Esophagus muscularis mucosa (tissue), 4 donors: ENCODE data around the gene SLC44A2.

Experiments
- CTCF ChIP-seq, 3 experiments: fragments of 200-600 bp in 2 of 3; fragments of 450-650 bp in 1 of 3; sonication (generic) in 2 of 3; IDR thresholded peaks; one replicate each; pipeline ENCODE4 v1.5.1; 2017 to 2019; ENCODE audit warnings: antibody characterized with exemption in 3 of 3, mild to moderate bottlenecking in 2 of 3, moderate library complexity in 1 of 3
- EP300 ChIP-seq: sonication (generic); formaldehyde crosslinking; IDR thresholded peaks from one replicate; pipeline ENCODE4 v1.6.1; 2017; ENCODE audit warnings: antibody characterized with exemption
- POLR2A ChIP-seq: fragments of 450-650 bp; IDR thresholded peaks from one replicate; pipeline ENCODE4 v1.6.1; 2017; ENCODE audit warnings: antibody characterized with exemption, moderate library complexity, mild to moderate bottlenecking, low read depth
- POLR2AphosphoS5 ChIP-seq, 2 donors: sonication (generic); formaldehyde crosslinking; IDR thresholded peaks; one replicate each; pipeline ENCODE4 v1.6.1; 2017; ENCODE audit warnings: antibody characterized with exemption in 2 of 2

- TF ChIP-seq CTCF (IDR thresholded peaks at IDR 0.05) (no peak), EP300 (no peak), POLR2A (no peak), POLR2AphosphoS5 (IDR thresholded peaks at IDR 0.05) (no peak)
Measured at GRCh38 chr19:10611907-10612306, 13.4 kb upstream of the SLC44A2 start.
